GM18873 (cell line): Measurements from ENCODE around the gene EIPR1.

Experiments
- ATAC-seq: cut with Tn5 transposase; IDR thresholded peaks from one replicate; pipeline ENCODE4 v1.9.1; 2021; ENCODE audit warnings: mild to moderate bottlenecking, moderate library complexity, moderate number of reproducible peaks; ENCODE audit not compliant: unreplicated experiment, low FRiP score

Gene EIPR1

GRCh38 chr2:3277748-3278520 is 99.7 kb downstream of the EIPR1 start:
- ATAC-seq: no peak

- no peak for ATAC-seq
These were observed 100.4 kb downstream of the EIPR1 start for GRCh38 chr2:3277050-3277747.

- no peak for ATAC-seq
These were observed 104.9 kb downstream of the EIPR1 start for GRCh38 chr2:3272761-3273160.

- ATAC-seq: no peak
These were observed 107.5 kb downstream of the EIPR1 start for GRCh38 chr2:3270095-3270478.

GRCh38 chr2:3269425-3270094 is 108.1 kb downstream of the EIPR1 start:
- ATAC-seq: no peak

- no peak for ATAC-seq
These were observed 109.0 kb downstream of the EIPR1 start for GRCh38 chr2:3268705-3269029.

GRCh38 chr2:3267869-3268704 is 109.5 kb downstream of the EIPR1 start:
- ATAC-seq: no peak

GRCh38 chr2:3266925-3267867 is 110.4 kb downstream of the EIPR1 start:
- ATAC-seq: no peak

GRCh38 chr2:3265981-3266924 is 111.4 kb downstream of the EIPR1 start:
- ATAC-seq: no peak

GRCh38 chr2:3265471-3265870 is 112.1 kb downstream of the EIPR1 start:
- ATAC-seq: no peak

GRCh38 chr2:3264010-3264744 is 113.4 kb downstream of the EIPR1 start:
- ATAC-seq: no peak

GRCh38 chr2:3263487-3263886 is 114.1 kb downstream of the EIPR1 start:
- ATAC-seq: no peak

GRCh38 chr2:3262437-3263388 is 114.9 kb downstream of the EIPR1 start:
- ATAC-seq: no peak

- ATAC-seq: no peak
These were observed 116.1 kb downstream of the EIPR1 start for GRCh38 chr2:3261511-3261910.

- no peak for ATAC-seq
These were observed 116.7 kb downstream of the EIPR1 start for GRCh38 chr2:3260959-3261358.

GRCh38 chr2:3257826-3258225 is 119.8 kb downstream of the EIPR1 start:
- ATAC-seq: no peak

- ATAC-seq: no peak
These were observed 120.5 kb downstream of the EIPR1 start for GRCh38 chr2:3257166-3257565.
